H7 (cell line): ENCODE data around the gene MRPL27. TPM values are rescaled to one million over a fixed set of nuclear protein-coding genes. Genes with fewer than 3 reads are reported as not detected.

Experiments
- DNase-seq: peaks from one replicate; pipeline ENCODE4 v3.0.0; 2012
- H3K27me3 ChIP-seq: 2 replicates; pipeline ENCODE4 v1.6.0; 2011; ENCODE audit warnings: mild to moderate bottlenecking, low read length; ENCODE audit not compliant: control insufficient read depth, insufficient read depth
- H3K36me3 ChIP-seq: replicated peaks from 2 replicates; pipeline ENCODE4 v1.5.1; 2011; ENCODE audit warnings: low read length; ENCODE audit not compliant: control insufficient read depth, insufficient read depth
- H3K4me3 ChIP-seq: 2 replicates; pipeline ENCODE4 v1.5.1; 2011; ENCODE audit warnings: low read depth, mild to moderate bottlenecking, control low read depth, low read length, moderate library complexity; ENCODE audit not compliant: insufficient read depth
- total RNA-seq: library from RNA; depleted of rRNA; stranded (reverse); fragments of >200 nt; shearing (Covaris generic); gene quantifications from 2 replicates; pipeline ENCODE4 v1.2.3, GENCODE V29; 2014

MRPL27 gene
- total RNA-seq, 1 experiment from 2014 or later = 86.3 TPM

- Histone ChIP-seq H3K27me3 (no peaks in the 10 kb centered on the region), H3K4me3 (peak overlapping the region; percentile 87)
- DNase-seq = peak; percentile 48
Observed at GRCh38 chr17:50396261-50397110, 23.5 kb upstream of the MRPL27 start.

GRCh38 chr17:50394711-50395110 is 21.7 kb upstream of the MRPL27 start:
- Histone ChIP-seq H3K36me3 (peaks cover 39% of the 10 kb centered on the region), H3K4me3 (no peak overlapping the region), H3K27me3 (no peaks in the 10 kb centered on the region)
- no peak for DNase-seq

More at GRCh38 chr17:50396261-50397110, 23.5 kb upstream of the MRPL27 start:
- H3K36me3 ChIP-seq = peaks cover 31% of the 10 kb centered on the region

- Histone ChIP-seq H3K27me3 (no peaks in the 10 kb centered on the region), H3K4me3 (no peak overlapping the region), H3K36me3 (peaks cover 42% of the 10 kb centered on the region)
- DNase-seq = no peak
Observed at GRCh38 chr17:50393700-50394099, 20.7 kb upstream of the MRPL27 start.

GRCh38 chr17:50392621-50393020 is 19.6 kb upstream of the MRPL27 start:
- Histone ChIP-seq H3K36me3 (peaks cover 48% of the 10 kb centered on the region), H3K4me3 (no peak overlapping the region), H3K27me3 (no peaks in the 10 kb centered on the region)
- no peak for DNase-seq

GRCh38 chr17:50389534-50389933 is 16.6 kb upstream of the MRPL27 start:
- Histone ChIP-seq H3K4me3 (no peak overlapping the region), H3K36me3 (peaks cover 67% of the 10 kb centered on the region), H3K27me3 (no peaks in the 10 kb centered on the region)
- no peak for DNase-seq

- H3K4me3 ChIP-seq = no peak overlapping the region
- no peak for DNase-seq
- no peaks in the 10 kb centered on the region for H3K27me3 ChIP-seq
- peaks cover 62% of the 10 kb centered on the region for H3K36me3 ChIP-seq
Observed at GRCh38 chr17:50388728-50389127, 15.7 kb upstream of the MRPL27 start.

- no peak for DNase-seq
- Histone ChIP-seq H3K36me3 (peaks cover 50% of the 10 kb centered on the region), H3K27me3 (no peaks in the 10 kb centered on the region), H3K4me3 (no peak overlapping the region)
Observed at GRCh38 chr17:50386510-50386909, 13.5 kb upstream of the MRPL27 start.

GRCh38 chr17:50382931-50383330 is 9.9 kb upstream of the MRPL27 start:
- no peak overlapping the region for H3K4me3 ChIP-seq
- DNase-seq = no peak
- peaks cover 49% of the 10 kb centered on the region for H3K36me3 ChIP-seq
- H3K27me3 ChIP-seq = no peaks in the 10 kb centered on the region

GRCh38 chr17:50381920-50382319 is 8.9 kb upstream of the MRPL27 start:
- no peak for DNase-seq
- Histone ChIP-seq H3K36me3 (peaks cover 40% of the 10 kb centered on the region), H3K4me3 (no peak overlapping the region), H3K27me3 (no peaks in the 10 kb centered on the region)

- Histone ChIP-seq H3K27me3 (no peaks in the 10 kb centered on the region), H3K4me3 (no peak overlapping the region), H3K36me3 (peaks cover 36% of the 10 kb centered on the region)
- DNase-seq = no peak
Observed at GRCh38 chr17:50381260-50381815, 8.4 kb upstream of the MRPL27 start.

- Histone ChIP-seq H3K36me3 (peaks cover 35% of the 10 kb centered on the region), H3K27me3 (no peaks in the 10 kb centered on the region), H3K4me3 (no peak overlapping the region)
- peak; percentile 40 for DNase-seq
Observed at GRCh38 chr17:50380369-50381259, 7.6 kb upstream of the MRPL27 start.

GRCh38 chr17:50379351-50380132 is 6.6 kb upstream of the MRPL27 start:
- DNase-seq = no peak
- H3K4me3 ChIP-seq = no peak overlapping the region
- H3K36me3 ChIP-seq = peaks cover 27% of the 10 kb centered on the region
- H3K27me3 ChIP-seq = no peaks in the 10 kb centered on the region

- no peak overlapping the region for H3K4me3 ChIP-seq
- H3K27me3 ChIP-seq = no peaks in the 10 kb centered on the region
- peaks cover 18% of the 10 kb centered on the region for H3K36me3 ChIP-seq
- no peak for DNase-seq
Observed at GRCh38 chr17:50375858-50376538, 3.0 kb upstream of the MRPL27 start.
